HUDEP-2 (cell line): ENCODE data around the gene LAMA2.
"Not testable (repeated sequence)": the region's sequence is repeated elsewhere in the genome, so short reads cannot be mapped to it uniquely, and the experiment has no call there.

Experiments
- DNase-seq, 76 experiments: peaks; one replicate each; lab custom pipeline; 2025; ENCODE audit not compliant: unreplicated experiment in 76 of 76; lab: John Stamatoyannopoulos, UW

Gene LAMA2

DNA sequence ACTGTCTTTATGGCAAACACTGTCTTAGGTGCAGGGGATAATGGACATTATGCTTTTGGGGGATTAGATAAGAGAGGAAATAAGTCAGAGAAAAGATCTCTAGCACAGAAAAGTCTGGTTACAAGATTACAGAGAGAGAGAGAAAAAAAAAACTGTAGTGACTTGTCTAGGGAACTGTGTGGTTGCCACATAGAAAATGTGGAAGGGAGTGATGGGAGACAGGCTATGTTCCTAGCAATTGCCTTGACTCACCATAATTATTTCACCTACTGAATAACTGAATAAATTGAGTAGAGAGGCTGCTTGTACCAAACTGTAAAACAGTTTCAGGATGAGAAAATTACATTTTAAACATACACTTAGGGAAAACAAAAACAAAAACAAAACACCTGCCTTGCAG lies 229.7 kb downstream of the LAMA2 start:
- no peak for DNase-seq

DNA sequence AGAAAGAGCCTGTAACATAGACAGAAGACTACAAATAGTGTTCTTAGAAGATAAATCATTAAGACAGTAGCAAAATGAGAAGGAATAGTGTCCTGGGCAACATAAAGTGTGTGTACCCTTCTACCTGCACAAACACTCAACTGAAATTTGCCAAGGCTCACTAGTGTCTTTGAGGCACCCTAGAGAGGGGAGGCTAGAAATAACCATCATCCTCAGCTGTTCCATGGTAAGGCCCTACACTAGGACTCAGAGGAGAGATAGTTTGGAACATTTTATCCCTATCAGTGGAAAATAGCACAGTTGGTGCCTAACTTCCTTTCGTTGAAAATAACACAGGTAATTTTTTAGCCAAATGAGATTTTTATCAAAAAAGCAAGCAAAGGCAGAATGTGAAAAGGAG lies 230.7 kb downstream of the LAMA2 start:
- DNase-seq = no peak

DNA sequence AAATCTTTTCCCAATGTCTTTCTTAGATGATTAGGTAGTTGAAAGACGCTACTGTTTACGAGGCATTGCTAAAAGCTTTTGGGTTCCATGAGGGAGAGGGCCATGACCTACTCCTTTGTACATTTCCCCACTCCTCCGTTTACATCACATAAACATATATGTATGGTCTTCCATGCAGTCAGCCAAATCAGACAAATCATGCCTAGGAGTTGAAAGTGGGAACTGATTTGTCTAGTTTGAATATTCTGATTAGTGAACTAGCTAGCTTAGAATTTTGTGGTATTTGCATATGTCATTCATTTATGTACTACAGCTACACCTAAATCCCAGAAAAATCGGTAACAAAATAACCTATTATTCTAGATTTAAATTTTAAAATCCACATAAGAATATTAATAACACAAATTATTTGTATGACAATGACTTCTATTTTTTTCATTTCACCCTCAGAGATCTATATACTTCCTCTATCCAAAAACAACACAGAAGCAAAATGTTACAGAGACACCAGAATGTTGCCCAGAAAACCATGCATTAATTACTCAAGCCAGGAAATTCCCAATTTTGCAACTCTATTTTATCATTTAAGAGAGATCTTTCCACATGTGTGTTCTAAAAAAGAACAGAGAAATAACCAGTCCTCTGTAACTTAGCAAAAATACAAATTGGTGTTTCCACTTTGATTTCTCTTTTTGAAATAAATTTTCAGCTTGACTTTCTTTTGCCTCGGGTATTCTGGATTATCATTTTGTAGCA lies 231.9 kb downstream of the LAMA2 start:
- DNase-seq = no peak

DNA sequence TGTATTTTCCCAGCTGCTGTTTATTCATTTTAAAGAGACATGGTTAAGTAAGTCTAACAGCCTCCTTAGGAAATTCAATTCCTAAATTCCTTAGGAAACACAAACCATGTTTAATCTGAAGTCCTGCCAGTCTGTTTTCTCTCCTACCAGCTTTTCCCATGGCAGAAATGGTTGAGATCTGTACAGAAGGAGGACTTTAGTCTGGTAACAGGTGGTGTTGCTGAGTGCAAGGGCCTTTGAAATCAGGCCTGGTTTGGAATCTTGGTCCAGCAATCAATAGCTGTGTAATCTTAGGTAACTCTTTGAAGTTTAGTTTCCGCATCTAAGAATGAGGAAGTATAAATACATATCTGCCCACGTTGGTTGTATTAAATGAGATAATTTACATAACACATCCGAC lies 232.5 kb downstream of the LAMA2 start:
- DNase-seq = no peak

DNA sequence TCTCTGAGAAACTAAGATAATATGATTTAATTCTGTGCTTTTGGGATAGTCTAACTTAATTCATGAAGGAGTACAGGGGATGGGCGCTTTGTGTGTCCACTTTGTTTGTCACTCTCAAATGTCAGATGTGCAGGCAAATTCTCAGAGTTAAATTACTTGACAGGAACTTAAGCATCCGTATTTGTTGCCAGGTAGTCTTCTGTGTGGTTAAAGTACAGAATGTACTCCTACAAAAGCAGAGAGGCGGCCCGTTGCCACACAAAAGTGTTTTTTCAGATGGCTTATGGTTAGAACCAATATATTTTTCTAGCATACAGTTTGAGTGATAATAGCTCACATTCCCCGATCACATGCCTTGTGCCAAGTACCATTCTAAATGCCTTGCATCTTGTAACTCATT lies 234.4 kb downstream of the LAMA2 start:
- DNase-seq = no peak

DNA sequence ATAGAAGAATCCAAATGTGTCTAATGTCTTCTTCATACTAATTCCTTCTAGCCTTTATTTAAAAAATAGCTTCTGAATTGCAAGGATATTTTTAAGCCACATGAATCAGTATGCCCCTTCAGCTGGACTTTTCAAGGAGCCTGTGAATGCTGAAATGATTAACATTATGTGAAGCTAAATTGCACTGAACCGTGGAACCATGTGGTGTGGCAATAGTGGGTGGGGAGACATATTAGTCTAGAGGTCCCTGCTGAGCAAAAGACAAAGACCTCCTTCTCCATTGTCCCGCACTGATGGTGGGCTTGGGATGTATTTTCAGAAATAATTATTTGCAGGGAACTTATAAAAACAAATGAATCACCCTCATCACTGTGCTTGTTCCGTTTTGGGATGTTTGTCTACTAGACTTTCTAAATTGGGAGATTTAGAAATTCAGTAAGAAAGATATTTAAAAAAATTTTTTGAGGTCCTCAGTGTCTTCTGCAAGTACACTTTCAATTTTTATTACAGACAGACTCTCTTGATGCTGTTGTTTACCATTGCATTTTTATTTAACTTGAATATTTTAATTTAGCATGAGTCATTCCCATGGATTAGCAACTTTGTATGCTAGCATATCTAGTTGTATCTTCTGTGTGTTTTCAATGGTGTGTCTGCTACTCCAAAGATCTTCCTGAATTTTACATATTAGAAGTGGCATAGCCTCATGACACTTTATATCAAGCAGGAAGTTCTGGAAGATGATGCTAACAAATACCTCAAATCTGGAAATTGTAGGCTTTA lies 238.1 kb downstream of the LAMA2 start:
- DNase-seq = no peak

GRCh38 chr6:129124347-129124746 lies 241.4 kb downstream of the LAMA2 start:
- DNase-seq = no peak

GRCh38 chr6:129130106-129130505 lies 247.2 kb downstream of the LAMA2 start:
- DNase-seq = no peak

GRCh38 chr6:129130959-129131681 lies 248.2 kb downstream of the LAMA2 start:
- DNase-seq = no peak

DNA sequence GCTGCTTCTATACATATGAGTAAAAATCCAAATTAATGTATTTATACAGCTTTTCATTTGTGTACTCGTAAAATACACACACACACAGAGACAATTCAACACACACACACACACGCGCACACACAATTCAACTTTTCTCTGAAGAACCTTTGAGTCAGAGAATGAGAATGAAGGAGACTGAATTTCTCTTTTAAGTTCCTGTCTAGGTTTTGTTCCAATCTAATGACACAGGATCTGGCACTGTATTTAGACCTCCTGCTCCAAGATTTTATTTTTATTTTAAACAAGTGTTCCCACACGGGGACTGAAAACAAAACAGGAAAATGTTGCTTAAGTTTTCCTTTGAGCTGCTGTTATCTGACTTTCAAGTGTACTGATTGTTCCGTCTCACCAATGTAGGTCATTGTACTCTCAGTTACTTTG lies 250.8 kb downstream of the LAMA2 start:
- no peak for DNase-seq

DNA sequence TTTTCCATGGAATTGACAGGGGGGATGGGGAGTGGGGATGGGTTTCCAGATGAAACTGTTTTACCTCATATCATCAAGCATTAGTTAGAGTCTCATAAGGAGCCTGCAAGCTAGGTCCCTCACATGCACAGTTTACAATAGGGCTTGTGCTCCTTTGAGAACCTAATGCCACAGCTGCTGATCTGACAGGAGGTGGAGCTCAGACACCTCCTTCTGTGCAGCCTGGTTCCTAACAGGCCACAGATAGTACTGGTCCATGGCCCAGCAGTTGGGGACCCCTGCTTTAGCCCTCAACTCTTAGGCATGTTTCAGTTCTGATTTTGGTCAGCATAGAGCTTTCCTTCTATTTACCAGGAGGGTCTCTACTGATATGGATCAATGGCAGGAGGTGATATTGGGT lies 251.6 kb downstream of the LAMA2 start:
- no peak for DNase-seq

- no peak for DNase-seq
Observed at GRCh38 chr6:129135451-129135850, 252.5 kb downstream of the LAMA2 start.

GRCh38 chr6:129136751-129137150 lies 253.8 kb downstream of the LAMA2 start:
- no peak for DNase-seq

GRCh38 chr6:129138739-129139405 lies 255.9 kb downstream of the LAMA2 start:
- DNase-seq = no peak

DNA sequence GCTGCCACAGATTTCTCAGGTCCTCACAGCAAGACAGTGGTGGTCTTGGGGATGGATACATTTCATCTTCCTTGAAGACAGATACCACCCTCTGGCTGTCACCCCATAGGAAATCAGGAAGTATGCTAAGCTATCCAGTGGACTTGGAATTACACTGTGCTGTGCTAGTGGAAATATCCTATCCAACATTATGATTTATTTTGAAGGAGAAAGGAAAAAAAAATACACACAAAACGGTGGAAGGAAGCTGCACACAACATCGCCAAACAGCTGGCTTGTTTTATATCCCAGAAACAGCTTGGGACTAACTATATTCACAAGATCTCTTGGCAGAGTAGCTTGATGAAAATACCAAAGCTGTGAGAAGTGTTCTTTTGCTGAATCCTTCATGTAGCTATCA lies 257.6 kb downstream of the LAMA2 start:
- no peak for DNase-seq

- no peak for DNase-seq
Observed at GRCh38 chr6:129141499-129141898, 258.6 kb downstream of the LAMA2 start.

GRCh38 chr6:129146902-129147301 lies 264.0 kb downstream of the LAMA2 start:
- DNase-seq = no peak

- no peak for DNase-seq
Observed at GRCh38 chr6:129150507-129150906, 267.6 kb downstream of the LAMA2 start.

GRCh38 chr6:129153257-129153656 lies 270.3 kb downstream of the LAMA2 start:
- DNase-seq = no peak

- DNase-seq = not testable (repeated sequence)
Observed at GRCh38 chr6:129159242-129159641, 276.3 kb downstream of the LAMA2 start.

DNA sequence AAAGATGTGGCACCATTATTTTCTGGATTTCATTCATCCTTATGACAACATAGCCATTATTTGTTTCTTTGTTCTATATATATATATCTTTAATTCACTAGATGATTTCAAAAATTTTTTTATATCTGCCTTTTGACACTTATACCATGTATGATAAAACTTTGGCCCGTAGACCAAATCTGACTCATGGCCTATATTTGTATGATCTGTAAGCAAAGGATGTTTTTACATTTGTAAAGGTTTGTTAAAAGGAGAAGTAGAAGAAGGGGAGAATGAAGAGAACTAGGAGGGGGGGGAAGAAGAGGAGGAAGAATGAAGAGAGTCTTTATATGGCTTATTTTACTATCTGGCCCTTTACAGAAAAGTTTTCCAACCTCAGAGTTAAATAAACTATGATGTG lies 279.7 kb downstream of the LAMA2 start:
- DNase-seq = no peak
